TTC549 (cell line): ENCODE measurements around the gene BBS7.

ENCODE experiments used
- FAIRE-seq: peaks from 2 replicates; lab custom pipeline; 2012; peaks lifted over from hg19 to GRCh38; lab: Jason Lieb, UNC

The BBS7 gene

GRCh38 chr4:121869841-121870822 lies at the start of gene BBS7:
Gene BBS7, minus strand, starts transcription at chr4:121870474. Its CDS starts 161 bp downstream, at chr4:121870313.
- peak; percentile 96 for FAIRE-seq

- FAIRE-seq: no peak
Measured at GRCh38 chr4:121913667-121914066, 43.4 kb upstream of the BBS7 start.

- no peak for FAIRE-seq
Measured at GRCh38 chr4:121908346-121908745, 38.1 kb upstream of the BBS7 start.

- FAIRE-seq: peak; percentile 92
Measured at GRCh38 chr4:121900132-121900983, 30.1 kb upstream of the BBS7 start.

- FAIRE-seq: no peak
Measured at GRCh38 chr4:121898150-121898549, 27.9 kb upstream of the BBS7 start.

GRCh38 chr4:121888134-121888533 lies 17.9 kb upstream of the BBS7 start:
- FAIRE-seq: no peak

- FAIRE-seq: no peak
Measured at GRCh38 chr4:121885115-121885514, 14.8 kb upstream of the BBS7 start.

- no peak for FAIRE-seq
Measured at GRCh38 chr4:121881158-121881557, 10.9 kb upstream of the BBS7 start.

- FAIRE-seq: no peak
Measured at GRCh38 chr4:121879135-121879534, 8.9 kb upstream of the BBS7 start.

- no peak for FAIRE-seq
Measured at GRCh38 chr4:121877041-121877773, 6.9 kb upstream of the BBS7 start.

- FAIRE-seq: no peak
Measured at GRCh38 chr4:121876070-121876469, 5.8 kb upstream of the BBS7 start.

- no peak for FAIRE-seq
Measured at GRCh38 chr4:121875652-121876051, 5.4 kb upstream of the BBS7 start.

GRCh38 chr4:121873604-121874003 lies 3.3 kb upstream of the BBS7 start:
- FAIRE-seq: no peak

- no peak for FAIRE-seq
Measured at GRCh38 chr4:121863799-121864198, 6.5 kb downstream of the BBS7 start.

- no peak for FAIRE-seq
Measured at GRCh38 chr4:121861426-121861825, 8.8 kb downstream of the BBS7 start.

GRCh38 chr4:121860121-121860520 lies 10.2 kb downstream of the BBS7 start:
- FAIRE-seq: no peak

GRCh38 chr4:121851354-121851753 lies 18.9 kb downstream of the BBS7 start:
- no peak for FAIRE-seq

GRCh38 chr4:121846662-121847061 lies 23.6 kb downstream of the BBS7 start:
- FAIRE-seq: no peak

- FAIRE-seq: no peak
Measured at GRCh38 chr4:121842862-121843261, 27.4 kb downstream of the BBS7 start.

- FAIRE-seq: no peak
Measured at GRCh38 chr4:121838136-121838535, 32.1 kb downstream of the BBS7 start.

GRCh38 chr4:121829511-121829910 lies 40.8 kb downstream of the BBS7 start:
- FAIRE-seq: no peak

GRCh38 chr4:121827853-121828252 lies 42.4 kb downstream of the BBS7 start:
- no peak for FAIRE-seq
